ENCODE results near the gene PITRM1.

GRCh38 chr10:3203972-3204371, 31.4 kb upstream of the PITRM1 start:
- TF ChIP-seq CTCF (IDR thresholded peaks at IDR 0.05; ENCODE audit: poor library complexity), result no peak
- TF ChIP-seq EZH2phosphoT487 (IDR thresholded peaks at IDR 0.05; ENCODE audit: low read depth, severe bottlenecking, unreplicated experiment), result no peak

Data from hepatocyte (in vitro differentiated cells).